Esophagus squamous epithelium (tissue), 4 donors: ENCODE data around the gene UBL3.

Experiments used
- CTCF ChIP-seq, 6 experiments: fragments of 450-650 bp in 4 of 6; fragments of 200-600 bp in 2 of 6; sonication (generic) in 2 of 6; IDR thresholded peaks; one replicate each; pipeline ENCODE4 v1.5.1; 2016 to 2019; ENCODE audit warnings: antibody characterized with exemption in 6 of 6, mild to moderate bottlenecking in 4 of 6, moderate library complexity in 4 of 6
- POLR2A ChIP-seq, 4 donors: fragments of 450-650 bp; IDR thresholded peaks; one replicate each; pipeline ENCODE4 v1.6.1; 2017; ENCODE audit warnings: antibody characterized with exemption in 4 of 4, mild to moderate bottlenecking in 4 of 4, moderate library complexity in 3 of 4

- no peak for TF ChIP-seq CTCF (IDR thresholded peaks at IDR 0.05)
- no peak for TF ChIP-seq POLR2A (IDR thresholded peaks at IDR 0.05)
Measured at GRCh38 chr13:29774830-29775229, 75.6 kb downstream of the UBL3 start.
